HepG2 (cell line): ENCODE results near the gene STAB2. TPM values are rescaled to one million over a fixed set of nuclear protein-coding genes. Genes with fewer than 3 reads are reported as not detected.
A peak's percentile ranks its signal among the peaks of the same experiment; 100 is the strongest.

Experiments
- CAMTA2 ChIP-seq: sonication (generic); formaldehyde crosslinking; IDR thresholded peaks from 2 replicates; pipeline ENCODE4 v1.4.0; 2020; ENCODE audit warnings: mild to moderate bottlenecking, missing genetic modification reagents, borderline replicate concordance
- FOXK1 ChIP-seq: sonication (generic); formaldehyde crosslinking; IDR thresholded peaks from 2 replicates; pipeline ENCODE4 v1.4.0; 2020; ENCODE audit warnings: low read depth, missing genetic modification reagents, borderline replicate concordance
- MEIS2 ChIP-seq: sonication (generic); formaldehyde crosslinking; IDR thresholded peaks from 2 replicates; pipeline ENCODE4 v1.9.0; 2021; ENCODE audit warnings: mild to moderate bottlenecking, missing genetic modification reagents
- NFE2 ChIP-seq: sonication (generic); formaldehyde crosslinking; IDR thresholded peaks from 2 replicates; pipeline ENCODE4 v1.4.0; 2020; ENCODE audit warnings: missing genetic modification reagents
- PHF21A ChIP-seq: sonication (generic); formaldehyde crosslinking; IDR thresholded peaks from 2 replicates; pipeline ENCODE4 v1.5.0; 2020; ENCODE audit warnings: mild to moderate bottlenecking, missing genetic modification reagents
- RFX1 ChIP-seq: fragments of 450-650 bp; IDR thresholded peaks from 2 replicates; pipeline ENCODE4 v1.6.1; 2017
- SAP130 ChIP-seq: IDR thresholded peaks from 2 replicates; pipeline ENCODE4 v1.6.1; 2016; ENCODE audit warnings: low read depth
- SIN3B ChIP-seq: fragments of 150-350 bp; IDR thresholded peaks from 2 replicates; pipeline ENCODE4 v1.6.1; 2014; ENCODE audit warnings: low read length
- TAF1 ChIP-seq: sonication (generic); formaldehyde crosslinking; IDR thresholded peaks from 2 replicates; pipeline ENCODE4 v1.4.0; 2020; ENCODE audit warnings: missing genetic modification reagents
- THAP11 ChIP-seq: IDR thresholded peaks from 2 replicates; pipeline ENCODE4 v1.6.1; 2016; ENCODE audit warnings: missing biosample characterization, missing genetic modification reagents
- ZNF232 ChIP-seq: sonication (generic); formaldehyde crosslinking; IDR thresholded peaks from 2 replicates; pipeline ENCODE4 v1.4.0; 2020; ENCODE audit warnings: missing genetic modification reagents, borderline replicate concordance
- ZNF3 ChIP-seq: IDR thresholded peaks from 2 replicates; pipeline ENCODE4 v1.7.0; 2017; ENCODE audit warnings: inconsistent platforms
- ZNF367 ChIP-seq: sonication (generic); formaldehyde crosslinking; IDR thresholded peaks from 2 replicates; pipeline ENCODE4 v1.4.0; 2020; ENCODE audit warnings: missing genetic modification reagents, borderline replicate concordance
- ZNF564 ChIP-seq: sonication (generic); formaldehyde crosslinking; IDR thresholded peaks from 2 replicates; pipeline ENCODE4 v1.8.1; 2023; ENCODE audit warnings: mild to moderate bottlenecking, missing genetic modification reagents
- ZNF670 ChIP-seq: sonication (generic); formaldehyde crosslinking; IDR thresholded peaks from 2 replicates; pipeline ENCODE4 v1.8.0; 2022; ENCODE audit warnings: mild to moderate bottlenecking, missing genetic modification reagents, borderline replicate concordance
- ZNF878 ChIP-seq: sonication (generic); formaldehyde crosslinking; IDR thresholded peaks from 2 replicates; pipeline ENCODE4 v1.8.1; 2023; ENCODE audit warnings: mild to moderate bottlenecking, missing genetic modification reagents, moderate library complexity
- polyA plus RNA-seq, 8 experiments: library from polyadenylated mRNA; depleted of rRNA in 3 of 8; stranded (reverse) in 7 of 8; unstranded in 1 of 8; fragments of >200 nt; fragmentation: Illumina TruSeq in 4 of 8; extraction: Trizol in 4 of 8; gene quantifications; 2 replicates each; pipeline versions ENCODE4 v1.2.1 to v1.2.3, GENCODE V29; 2011 to 2016; ENCODE audit warnings: low read depth in 4 of 8, missing spikeins in 1 of 8, mixed read lengths in 1 of 8; ENCODE audit not compliant: insufficient read depth in 1 of 8
- total RNA-seq, 5 experiments: library from RNA; depleted of rRNA; stranded (reverse); fragments of >200 nt; fragmentation: Illumina TruSeq; extraction: Trizol; gene quantifications; 2 replicates each; pipeline ENCODE4 v1.2.3, GENCODE V29; 2016; ENCODE audit warnings: low read depth in 1 of 5
- TF ChIP-seq, protein P1 (sequence below): IDR thresholded peaks from 2 replicates; pipeline ENCODE4 v1.6.1; 2016; ENCODE audit warnings: missing biosample characterization, missing genetic modification reagents, low read depth
- TF ChIP-seq, protein P2 (sequence below): sonication (generic); formaldehyde crosslinking; IDR thresholded peaks from 2 replicates; pipeline ENCODE4 v1.5.0; 2020; ENCODE audit warnings: missing genetic modification reagents, mild to moderate bottlenecking, borderline replicate concordance
- TF ChIP-seq, protein P3 (sequence below): fragments of 450-650 bp; IDR thresholded peaks from 2 replicates; pipeline ENCODE4 v1.6.1; 2016
- TF ChIP-seq, protein P4 (sequence below): sonication (generic); formaldehyde crosslinking; IDR thresholded peaks from 2 replicates; pipeline ENCODE4 v1.4.0; 2020; ENCODE audit warnings: mild to moderate bottlenecking, missing genetic modification reagents, borderline replicate concordance
- TF ChIP-seq, protein P5 (sequence below): sonication (generic); formaldehyde crosslinking; IDR thresholded peaks from 2 replicates; pipeline ENCODE4 v1.4.0; 2020; ENCODE audit warnings: missing genetic modification reagents, borderline replicate concordance
- TF ChIP-seq, protein P6 (sequence below): sonication (generic); formaldehyde crosslinking; IDR thresholded peaks from 2 replicates; pipeline ENCODE4 v1.5.0; 2020; ENCODE audit warnings: mild to moderate bottlenecking, missing genetic modification reagents, moderate library complexity

The STAB2 gene
- total and polyA plus RNA-seq, 2 of the 13 experiments (the other 11 are each of a cell fraction or from before 2014, with no cell fraction given) = not detected

DNA sequence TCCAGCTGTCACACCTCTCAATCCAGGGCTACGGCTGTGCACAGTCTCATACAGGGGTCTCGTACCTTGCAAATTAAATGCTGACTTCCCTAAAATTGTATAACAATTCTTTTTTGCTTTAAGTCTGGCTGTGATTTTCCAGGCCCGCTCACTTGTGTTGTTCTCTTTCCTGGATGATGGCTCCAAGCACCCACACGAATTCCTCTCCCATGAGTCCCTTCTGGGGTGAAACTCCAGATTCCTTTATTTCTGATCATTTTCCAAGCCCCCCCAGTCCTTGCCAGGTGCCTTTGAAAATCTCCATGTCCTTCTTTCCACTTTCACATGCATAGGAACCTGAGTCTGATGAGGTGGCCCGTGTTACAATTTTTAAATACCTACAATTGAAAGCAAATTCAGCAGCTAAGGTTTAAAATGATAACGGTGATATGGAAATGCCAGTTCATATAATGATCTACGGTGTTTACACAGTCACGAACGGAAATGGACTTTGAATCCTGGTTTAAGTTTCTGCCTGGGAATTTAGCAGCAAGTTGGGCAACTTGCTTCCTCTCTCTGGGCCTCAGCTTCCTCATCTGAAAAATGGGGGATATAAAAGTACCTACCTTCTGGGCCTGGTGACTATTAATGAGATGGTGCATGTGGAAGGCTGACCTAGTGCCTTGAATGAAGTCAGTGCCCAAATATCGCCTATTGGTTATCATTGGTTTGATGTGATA is 85.5 kb downstream of the STAB2 start (continued):
- TF ChIP-seq NFE2 (CRISPR knock-in tag) (no peak), MEIS2 (CRISPR knock-in tag) (no peak), PHF21A (CRISPR knock-in tag) (no peak), ZNF878 (0 out of 2 replicates have a peak, but pooled peaks have one; percentile 23), ZNF564 (no peak), THAP11 (no peak), TAF1 (no peak), ZNF367 (CRISPR knock-in tag) (no peak), RFX1 (no peak), SIN3B (no peak), SAP130 (CRISPR knock-in tag) (no peak), CAMTA2 (CRISPR knock-in tag) (no peak), FOXK1 (CRISPR knock-in tag) (0 out of 2 replicates have a peak, but pooled peaks have one; percentile 25), ZNF3 (CRISPR knock-in tag) (no peak), ZNF232 (no peak), ZNF670 (CRISPR knock-in tag) (no peak)
- TF ChIP-seq, protein P1, sequence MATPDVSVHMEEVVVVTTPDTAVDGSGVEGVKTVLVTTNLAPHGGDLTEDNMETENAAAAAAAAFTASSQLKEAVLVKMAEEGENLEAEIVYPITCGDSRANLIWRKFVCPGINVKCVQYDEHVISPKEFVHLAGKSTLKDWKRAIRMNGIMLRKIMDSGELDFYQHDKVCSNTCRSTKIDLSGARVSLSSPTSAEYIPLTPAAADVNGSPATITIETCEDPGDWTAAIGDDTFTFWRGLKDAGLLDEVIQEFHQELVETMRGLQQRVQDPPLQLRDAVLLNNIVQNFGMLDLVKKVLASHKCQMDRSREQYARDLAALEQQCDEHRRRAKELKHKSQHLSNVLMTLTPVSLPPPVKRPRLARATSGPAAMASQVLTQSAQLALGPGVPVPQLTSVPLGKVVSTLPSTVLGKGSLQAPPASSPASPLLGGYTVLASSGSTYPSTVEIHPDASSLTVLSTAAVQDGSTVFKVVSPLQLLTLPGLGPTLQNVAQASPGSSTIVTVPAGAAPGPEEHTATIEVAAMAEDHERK (CRISPR knock-in tag) = no peak
- TF ChIP-seq, protein P2, sequence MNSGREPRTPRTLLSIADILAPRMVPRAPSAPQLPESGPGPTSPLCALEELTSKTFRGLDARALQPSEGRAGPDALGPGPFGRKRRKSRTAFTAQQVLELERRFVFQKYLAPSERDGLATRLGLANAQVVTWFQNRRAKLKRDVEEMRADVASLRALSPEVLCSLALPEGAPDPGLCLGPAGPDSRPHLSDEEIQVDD (CRISPR knock-in tag) = no peak
- TF ChIP-seq, protein P3, sequence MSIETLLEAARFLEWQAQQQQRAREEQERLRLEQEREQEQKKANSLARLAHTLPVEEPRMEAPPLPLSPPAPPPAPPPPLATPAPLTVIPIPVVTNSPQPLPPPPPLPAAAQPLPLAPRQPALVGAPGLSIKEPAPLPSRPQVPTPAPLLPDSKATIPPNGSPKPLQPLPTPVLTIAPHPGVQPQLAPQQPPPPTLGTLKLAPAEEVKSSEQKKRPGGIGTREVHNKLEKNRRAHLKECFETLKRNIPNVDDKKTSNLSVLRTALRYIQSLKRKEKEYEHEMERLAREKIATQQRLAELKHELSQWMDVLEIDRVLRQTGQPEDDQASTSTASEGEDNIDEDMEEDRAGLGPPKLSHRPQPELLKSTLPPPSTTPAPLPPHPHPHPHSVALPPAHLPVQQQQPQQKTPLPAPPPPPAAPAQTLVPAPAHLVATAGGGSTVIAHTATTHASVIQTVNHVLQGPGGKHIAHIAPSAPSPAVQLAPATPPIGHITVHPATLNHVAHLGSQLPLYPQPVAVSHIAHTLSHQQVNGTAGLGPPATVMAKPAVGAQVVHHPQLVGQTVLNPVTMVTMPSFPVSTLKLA = no peak
- TF ChIP-seq, protein P4, sequence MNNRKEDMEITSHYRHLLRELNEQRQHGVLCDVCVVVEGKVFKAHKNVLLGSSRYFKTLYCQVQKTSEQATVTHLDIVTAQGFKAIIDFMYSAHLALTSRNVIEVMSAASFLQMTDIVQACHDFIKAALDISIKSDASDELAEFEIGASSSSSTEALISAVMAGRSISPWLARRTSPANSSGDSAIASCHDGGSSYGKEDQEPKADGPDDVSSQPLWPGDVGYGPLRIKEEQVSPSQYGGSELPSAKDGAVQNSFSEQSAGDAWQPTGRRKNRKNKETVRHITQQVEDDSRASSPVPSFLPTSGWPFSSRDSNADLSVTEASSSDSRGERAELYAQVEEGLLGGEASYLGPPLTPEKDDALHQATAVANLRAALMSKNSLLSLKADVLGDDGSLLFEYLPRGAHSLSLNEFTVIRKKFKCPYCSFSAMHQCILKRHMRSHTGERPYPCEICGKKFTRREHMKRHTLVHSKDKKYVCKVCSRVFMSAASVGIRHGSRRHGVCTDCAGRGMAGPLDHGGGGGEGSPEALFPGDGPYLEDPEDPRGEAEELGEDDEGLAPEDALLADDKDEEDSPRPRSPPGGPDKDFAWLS = no peak
- TF ChIP-seq, protein P5, sequence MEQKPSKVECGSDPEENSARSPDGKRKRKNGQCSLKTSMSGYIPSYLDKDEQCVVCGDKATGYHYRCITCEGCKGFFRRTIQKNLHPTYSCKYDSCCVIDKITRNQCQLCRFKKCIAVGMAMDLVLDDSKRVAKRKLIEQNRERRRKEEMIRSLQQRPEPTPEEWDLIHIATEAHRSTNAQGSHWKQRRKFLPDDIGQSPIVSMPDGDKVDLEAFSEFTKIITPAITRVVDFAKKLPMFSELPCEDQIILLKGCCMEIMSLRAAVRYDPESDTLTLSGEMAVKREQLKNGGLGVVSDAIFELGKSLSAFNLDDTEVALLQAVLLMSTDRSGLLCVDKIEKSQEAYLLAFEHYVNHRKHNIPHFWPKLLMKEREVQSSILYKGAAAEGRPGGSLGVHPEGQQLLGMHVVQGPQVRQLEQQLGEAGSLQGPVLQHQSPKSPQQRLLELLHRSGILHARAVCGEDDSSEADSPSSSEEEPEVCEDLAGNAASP (CRISPR knock-in tag) = no peak
- TF ChIP-seq, protein P6, sequence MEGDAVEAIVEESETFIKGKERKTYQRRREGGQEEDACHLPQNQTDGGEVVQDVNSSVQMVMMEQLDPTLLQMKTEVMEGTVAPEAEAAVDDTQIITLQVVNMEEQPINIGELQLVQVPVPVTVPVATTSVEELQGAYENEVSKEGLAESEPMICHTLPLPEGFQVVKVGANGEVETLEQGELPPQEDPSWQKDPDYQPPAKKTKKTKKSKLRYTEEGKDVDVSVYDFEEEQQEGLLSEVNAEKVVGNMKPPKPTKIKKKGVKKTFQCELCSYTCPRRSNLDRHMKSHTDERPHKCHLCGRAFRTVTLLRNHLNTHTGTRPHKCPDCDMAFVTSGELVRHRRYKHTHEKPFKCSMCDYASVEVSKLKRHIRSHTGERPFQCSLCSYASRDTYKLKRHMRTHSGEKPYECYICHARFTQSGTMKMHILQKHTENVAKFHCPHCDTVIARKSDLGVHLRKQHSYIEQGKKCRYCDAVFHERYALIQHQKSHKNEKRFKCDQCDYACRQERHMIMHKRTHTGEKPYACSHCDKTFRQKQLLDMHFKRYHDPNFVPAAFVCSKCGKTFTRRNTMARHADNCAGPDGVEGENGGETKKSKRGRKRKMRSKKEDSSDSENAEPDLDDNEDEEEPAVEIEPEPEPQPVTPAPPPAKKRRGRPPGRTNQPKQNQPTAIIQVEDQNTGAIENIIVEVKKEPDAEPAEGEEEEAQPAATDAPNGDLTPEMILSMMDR = no peak
